Ishikawa (cell line): ENCODE measurements around the gene ONECUT2.

Source experiments
- EGR1 ChIP-seq: IDR thresholded peaks from 2 replicates; pipeline ENCODE4 v1.6.1; 2012
- EP300 ChIP-seq: IDR thresholded peaks from 2 replicates; pipeline ENCODE4 v1.6.1; 2012; ENCODE audit warnings: borderline replicate concordance
- RAD21 ChIP-seq: IDR thresholded peaks from 2 replicates; pipeline ENCODE4 v1.6.1; 2012; ENCODE audit warnings: low read depth
- TAF1 ChIP-seq: IDR thresholded peaks from 2 replicates; pipeline ENCODE4 v1.6.1; 2012; ENCODE audit warnings: low read depth, mild to moderate bottlenecking
- TCF12 ChIP-seq: IDR thresholded peaks from 2 replicates; pipeline ENCODE4 v1.6.1; 2012; ENCODE audit warnings: low read depth
- YY1 ChIP-seq: IDR thresholded peaks from 2 replicates; pipeline ENCODE4 v1.6.1; 2012; ENCODE audit warnings: low read depth
- TF ChIP-seq, protein P1 (sequence below): IDR thresholded peaks from 2 replicates; pipeline ENCODE4 v1.6.1; 2012; ENCODE audit warnings: low read depth, mild to moderate bottlenecking

DNA sequence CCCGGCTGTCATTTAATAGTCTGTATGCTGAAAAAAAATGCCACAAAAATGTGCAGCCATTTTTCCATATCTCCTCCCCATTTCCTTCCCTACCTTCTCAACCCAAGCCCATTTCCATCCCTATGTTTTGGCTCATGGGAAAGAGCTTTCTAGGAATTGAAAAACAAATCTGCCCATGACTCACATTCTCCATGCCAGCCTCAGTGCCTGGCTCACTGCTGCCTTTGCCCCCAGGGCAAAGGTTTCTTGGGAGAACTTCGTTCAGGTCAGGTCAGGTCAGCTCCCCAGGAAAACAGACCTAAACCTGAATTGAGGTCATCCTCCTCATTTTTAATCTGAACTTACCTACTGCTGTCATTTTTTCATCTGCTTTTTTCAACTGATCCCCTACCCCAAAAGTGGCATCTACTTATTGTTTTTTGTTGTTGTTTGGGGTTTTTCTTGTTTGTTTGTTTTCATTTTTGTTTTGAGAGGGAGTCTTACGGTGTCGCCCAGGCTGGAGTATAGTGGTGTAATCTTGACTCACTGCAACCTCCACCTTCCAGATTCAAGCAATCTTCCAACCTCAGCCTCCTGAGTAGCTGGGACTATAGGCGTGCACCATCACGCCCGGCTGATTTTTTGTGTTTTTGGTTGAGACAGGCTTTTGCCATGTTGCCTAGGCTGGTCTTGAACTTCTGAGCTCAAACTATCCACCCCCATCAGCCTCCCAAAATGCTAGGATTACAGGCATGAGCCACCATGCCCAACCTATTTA, 84.7 kb downstream of the ONECUT2 start:
- TF ChIP-seq TCF12 (no peak), TAF1 (no peak), EP300 (no peak), EGR1 (no peak), YY1 (no peak), RAD21 (no peak)
- TF ChIP-seq, protein P1, sequence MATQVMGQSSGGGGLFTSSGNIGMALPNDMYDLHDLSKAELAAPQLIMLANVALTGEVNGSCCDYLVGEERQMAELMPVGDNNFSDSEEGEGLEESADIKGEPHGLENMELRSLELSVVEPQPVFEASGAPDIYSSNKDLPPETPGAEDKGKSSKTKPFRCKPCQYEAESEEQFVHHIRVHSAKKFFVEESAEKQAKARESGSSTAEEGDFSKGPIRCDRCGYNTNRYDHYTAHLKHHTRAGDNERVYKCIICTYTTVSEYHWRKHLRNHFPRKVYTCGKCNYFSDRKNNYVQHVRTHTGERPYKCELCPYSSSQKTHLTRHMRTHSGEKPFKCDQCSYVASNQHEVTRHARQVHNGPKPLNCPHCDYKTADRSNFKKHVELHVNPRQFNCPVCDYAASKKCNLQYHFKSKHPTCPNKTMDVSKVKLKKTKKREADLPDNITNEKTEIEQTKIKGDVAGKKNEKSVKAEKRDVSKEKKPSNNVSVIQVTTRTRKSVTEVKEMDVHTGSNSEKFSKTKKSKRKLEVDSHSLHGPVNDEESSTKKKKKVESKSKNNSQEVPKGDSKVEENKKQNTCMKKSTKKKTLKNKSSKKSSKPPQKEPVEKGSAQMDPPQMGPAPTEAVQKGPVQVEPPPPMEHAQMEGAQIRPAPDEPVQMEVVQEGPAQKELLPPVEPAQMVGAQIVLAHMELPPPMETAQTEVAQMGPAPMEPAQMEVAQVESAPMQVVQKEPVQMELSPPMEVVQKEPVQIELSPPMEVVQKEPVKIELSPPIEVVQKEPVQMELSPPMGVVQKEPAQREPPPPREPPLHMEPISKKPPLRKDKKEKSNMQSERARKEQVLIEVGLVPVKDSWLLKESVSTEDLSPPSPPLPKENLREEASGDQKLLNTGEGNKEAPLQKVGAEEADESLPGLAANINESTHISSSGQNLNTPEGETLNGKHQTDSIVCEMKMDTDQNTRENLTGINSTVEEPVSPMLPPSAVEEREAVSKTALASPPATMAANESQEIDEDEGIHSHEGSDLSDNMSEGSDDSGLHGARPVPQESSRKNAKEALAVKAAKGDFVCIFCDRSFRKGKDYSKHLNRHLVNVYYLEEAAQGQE: no peak
